ENCODE results near the gene ALDH3A1.

DNA sequence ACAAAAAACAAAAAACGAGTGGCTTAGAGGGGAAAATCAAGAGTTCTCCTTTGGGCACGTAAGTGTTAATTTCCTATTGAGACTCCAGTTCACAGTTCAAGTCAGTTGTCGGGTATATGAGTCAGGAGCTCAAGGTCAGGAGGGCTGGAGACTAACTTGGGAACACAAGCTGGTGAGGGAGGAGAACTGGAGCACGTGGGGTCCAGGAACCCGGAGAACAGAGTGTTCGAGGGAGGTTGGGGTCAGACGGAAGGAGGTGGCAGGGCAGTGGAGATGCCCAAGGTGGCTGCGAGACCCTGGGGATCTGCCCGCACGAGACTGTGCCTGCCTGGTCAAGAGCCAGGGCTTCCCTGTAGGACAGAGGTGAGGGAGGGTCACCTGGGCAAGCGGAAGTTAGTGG is 12.0 kb downstream of the ALDH3A1 start:
- TF ChIP-seq, protein P1, sequence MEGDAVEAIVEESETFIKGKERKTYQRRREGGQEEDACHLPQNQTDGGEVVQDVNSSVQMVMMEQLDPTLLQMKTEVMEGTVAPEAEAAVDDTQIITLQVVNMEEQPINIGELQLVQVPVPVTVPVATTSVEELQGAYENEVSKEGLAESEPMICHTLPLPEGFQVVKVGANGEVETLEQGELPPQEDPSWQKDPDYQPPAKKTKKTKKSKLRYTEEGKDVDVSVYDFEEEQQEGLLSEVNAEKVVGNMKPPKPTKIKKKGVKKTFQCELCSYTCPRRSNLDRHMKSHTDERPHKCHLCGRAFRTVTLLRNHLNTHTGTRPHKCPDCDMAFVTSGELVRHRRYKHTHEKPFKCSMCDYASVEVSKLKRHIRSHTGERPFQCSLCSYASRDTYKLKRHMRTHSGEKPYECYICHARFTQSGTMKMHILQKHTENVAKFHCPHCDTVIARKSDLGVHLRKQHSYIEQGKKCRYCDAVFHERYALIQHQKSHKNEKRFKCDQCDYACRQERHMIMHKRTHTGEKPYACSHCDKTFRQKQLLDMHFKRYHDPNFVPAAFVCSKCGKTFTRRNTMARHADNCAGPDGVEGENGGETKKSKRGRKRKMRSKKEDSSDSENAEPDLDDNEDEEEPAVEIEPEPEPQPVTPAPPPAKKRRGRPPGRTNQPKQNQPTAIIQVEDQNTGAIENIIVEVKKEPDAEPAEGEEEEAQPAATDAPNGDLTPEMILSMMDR (IDR thresholded peaks at IDR 0.05) = no peak
- TF ChIP-seq POLR2A (IDR thresholded peaks at IDR 0.05; ENCODE audit: low read depth) = no peak

All from esophagus muscularis mucosa (tissue), 3 donors.